KOPT-K1 (cell line): ENCODE measurements around the gene B4GALT5.

Source experiments
- H3K27ac ChIP-seq: fragments of 200-600 bp; sonication (generic); 2 replicates; pipeline ENCODE4 v1.5.1; 2016; ENCODE audit warnings: antibody characterized with exemption, mild to moderate bottlenecking, low read depth, low read length; ENCODE audit not compliant: poor library complexity, severe bottlenecking
- H3K36me3 ChIP-seq: fragments of 200-600 bp; sonication (generic); 2 replicates; pipeline ENCODE4 v1.5.1; 2017; ENCODE audit warnings: antibody characterized with exemption, mild to moderate bottlenecking, low read length, moderate library complexity; ENCODE audit not compliant: insufficient read depth
- H3K9me3 ChIP-seq: fragments of 200-600 bp; sonication (generic); 2 replicates; pipeline ENCODE4 v1.5.1; 2017; ENCODE audit warnings: antibody characterized with exemption, low read length, mild to moderate bottlenecking; ENCODE audit not compliant: insufficient read depth, poor library complexity, severe bottlenecking

B4GALT5 gene

DNA sequence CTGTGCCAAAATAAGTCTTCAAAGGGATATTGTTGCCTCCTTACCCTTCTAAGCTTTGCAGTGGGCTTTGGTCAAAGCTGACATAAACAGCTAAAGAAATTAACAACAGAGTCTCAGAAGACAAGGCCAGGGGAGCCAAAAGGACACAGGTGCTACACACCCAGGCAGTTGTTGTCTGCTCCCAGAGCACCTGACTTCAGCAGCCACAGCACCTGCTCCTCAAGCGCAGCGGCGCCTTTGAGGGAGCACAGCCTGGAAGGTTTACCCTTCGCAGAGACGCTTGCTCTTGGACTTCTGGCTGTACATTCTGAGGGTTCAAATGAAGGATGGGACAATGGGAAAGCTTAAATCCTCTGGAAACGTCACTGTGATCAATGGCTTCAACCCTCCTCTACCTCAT is 16.6 kb downstream of the B4GALT5 start:
- H3K27ac ChIP-seq = no peak overlapping the region
- no peaks in the 10 kb centered on the region for H3K9me3 ChIP-seq
- no peaks in the 10 kb centered on the region for H3K36me3 ChIP-seq

DNA sequence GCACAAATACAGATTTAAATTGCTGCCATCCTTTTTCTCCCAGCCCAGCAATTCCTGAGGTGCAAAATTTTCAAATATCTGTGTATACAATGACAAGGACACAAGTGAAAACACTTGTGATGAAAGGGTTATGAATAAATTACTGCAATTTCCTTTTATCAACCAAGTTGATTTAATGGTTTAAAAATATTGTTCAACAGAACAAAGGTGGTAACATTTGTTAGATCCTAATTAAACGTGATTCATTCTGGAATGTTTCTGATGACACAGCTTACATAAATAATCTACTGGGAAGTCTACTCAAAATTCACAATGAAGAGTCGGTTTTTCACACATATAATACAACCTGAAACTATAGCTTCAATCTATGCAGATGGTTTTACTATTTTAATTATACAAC is 17.1 kb downstream of the B4GALT5 start:
- Histone ChIP-seq H3K36me3 (no peaks in the 10 kb centered on the region), H3K27ac (no peak overlapping the region), H3K9me3 (no peaks in the 10 kb centered on the region)

- H3K36me3 ChIP-seq = no peaks in the 10 kb centered on the region
- no peak overlapping the region for H3K27ac ChIP-seq
Observed at GRCh38 chr20:49695830-49696229, 17.8 kb downstream of the B4GALT5 start.

DNA sequence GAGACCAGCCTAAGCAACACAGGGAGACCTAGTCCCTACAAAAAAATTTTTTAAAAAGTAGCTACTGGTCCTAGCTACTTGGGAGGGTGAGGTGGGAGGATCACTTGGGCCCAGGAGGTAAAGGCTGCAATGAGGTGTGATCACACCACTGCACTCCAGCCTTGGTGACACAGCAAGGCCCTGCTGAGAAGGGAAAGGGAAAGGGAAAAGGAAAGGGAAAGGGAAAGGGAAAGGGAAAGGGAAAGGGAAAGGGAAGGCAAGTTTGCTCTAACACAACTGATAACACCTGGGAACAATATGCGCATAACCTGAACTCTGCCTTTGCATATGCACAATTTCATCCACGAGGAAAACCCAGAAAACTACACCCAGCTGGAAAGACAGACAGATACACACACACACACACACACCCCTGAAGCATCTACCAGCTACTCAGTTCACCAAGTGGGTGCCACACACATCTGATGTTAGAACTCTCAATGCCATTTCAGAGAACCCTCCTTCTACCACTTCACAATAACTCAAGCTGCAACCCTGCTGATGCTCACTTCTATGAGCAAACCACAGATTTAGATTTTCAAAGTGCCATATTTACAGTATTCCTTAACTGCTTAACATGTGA is 19.1 kb downstream of the B4GALT5 start:
- H3K9me3 ChIP-seq = no peaks in the 10 kb centered on the region
- H3K27ac ChIP-seq = no peak overlapping the region
- H3K36me3 ChIP-seq = no peaks in the 10 kb centered on the region

More at GRCh38 chr20:49695830-49696229, 17.8 kb downstream of the B4GALT5 start:
- no peaks in the 10 kb centered on the region for H3K9me3 ChIP-seq

DNA sequence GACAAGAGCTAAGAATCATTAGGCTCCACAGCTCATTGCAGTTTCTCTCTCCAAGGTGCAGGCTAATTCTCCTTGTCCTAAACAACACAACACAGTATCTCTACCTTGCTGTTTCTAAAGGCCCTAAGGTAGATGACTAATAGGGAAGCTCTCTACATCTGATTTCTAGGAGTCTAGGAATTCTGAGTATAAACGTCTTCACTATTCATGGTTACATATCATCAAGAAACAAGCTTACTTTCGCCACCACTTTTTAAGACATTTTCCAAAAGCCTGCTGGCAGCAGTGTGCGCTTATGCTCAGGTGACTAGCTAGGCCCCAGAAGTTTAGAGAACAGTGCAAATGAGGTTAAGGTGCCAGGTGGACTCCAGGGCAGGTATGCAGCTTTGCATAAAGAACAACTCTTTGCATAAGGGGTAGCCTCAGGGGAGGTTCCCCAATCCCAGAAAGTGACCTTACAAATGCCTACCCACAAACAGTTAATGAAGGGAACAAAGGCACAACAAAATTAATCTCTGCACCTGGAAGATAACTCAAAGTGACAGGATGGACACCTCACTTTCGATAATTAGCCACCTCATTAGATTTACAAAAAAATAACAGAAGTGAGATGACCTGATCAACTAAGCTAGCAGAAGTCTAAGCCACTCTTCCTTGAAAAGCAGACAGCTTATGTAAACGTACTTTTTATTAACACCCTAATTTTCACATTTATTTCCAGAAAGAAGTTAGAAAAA is 20.1 kb downstream of the B4GALT5 start:
- Histone ChIP-seq H3K9me3 (no peaks in the 10 kb centered on the region), H3K27ac (no peak overlapping the region), H3K36me3 (no peaks in the 10 kb centered on the region)

DNA sequence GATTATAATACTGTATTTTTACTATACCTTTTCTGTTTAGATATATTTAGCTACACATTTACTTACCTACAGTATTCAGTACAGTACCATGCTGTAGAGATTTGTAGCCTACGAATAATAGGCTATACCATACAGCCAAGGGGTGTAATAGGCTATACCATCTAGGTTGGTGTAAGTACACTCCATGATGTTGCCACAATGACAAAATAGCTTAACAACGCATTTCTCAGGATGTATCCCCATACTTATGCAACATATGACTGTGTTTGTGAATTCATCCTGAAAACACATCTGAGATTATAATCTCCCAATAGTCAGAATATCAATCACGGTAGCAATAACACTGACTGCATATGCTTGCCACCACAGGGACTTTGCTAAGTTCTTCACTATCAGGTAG is 20.7 kb downstream of the B4GALT5 start:
- H3K36me3 ChIP-seq = no peaks in the 10 kb centered on the region
- no peaks in the 10 kb centered on the region for H3K9me3 ChIP-seq
- H3K27ac ChIP-seq = no peak overlapping the region

- Histone ChIP-seq H3K36me3 (no peaks in the 10 kb centered on the region), H3K9me3 (no peaks in the 10 kb centered on the region), H3K27ac (no peak overlapping the region)
Observed at GRCh38 chr20:49691818-49692568, 21.7 kb downstream of the B4GALT5 start.

DNA sequence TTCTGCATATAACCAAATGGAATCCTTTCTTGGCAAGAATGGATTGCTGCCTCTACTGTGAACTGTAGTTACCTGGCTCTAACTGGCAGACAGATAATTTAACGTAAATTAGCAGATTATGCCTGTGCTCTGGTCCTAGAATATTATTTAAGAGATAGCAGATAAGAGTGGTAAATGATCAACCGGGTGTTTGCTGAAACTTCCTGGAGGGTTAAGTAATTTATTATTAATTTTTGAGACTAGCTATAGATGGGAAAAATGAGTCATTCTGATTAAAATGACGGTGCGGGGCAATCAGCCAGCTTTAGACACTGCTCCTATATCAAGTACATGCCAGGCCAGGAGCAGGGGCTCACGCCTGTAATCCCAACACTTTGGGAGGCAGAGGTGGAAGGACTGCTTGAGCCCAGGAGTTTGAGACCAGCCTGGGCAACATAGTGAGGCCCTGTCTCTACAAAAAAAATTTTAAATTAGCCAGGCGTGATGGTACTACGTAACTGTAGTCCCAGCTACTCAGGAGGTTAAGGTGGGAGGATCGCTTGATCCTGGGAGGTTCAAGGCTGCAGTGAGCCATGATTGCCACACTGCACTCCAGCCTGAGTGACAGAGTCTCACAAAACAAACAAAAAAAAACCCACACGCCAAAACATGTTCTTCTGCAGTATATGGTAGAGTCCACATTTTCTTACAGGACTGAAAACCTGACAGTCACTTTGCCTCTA is 22.6 kb downstream of the B4GALT5 start:
- H3K36me3 ChIP-seq = no peaks in the 10 kb centered on the region
- H3K9me3 ChIP-seq = no peaks in the 10 kb centered on the region
- H3K27ac ChIP-seq = no peak overlapping the region

GRCh38 chr20:49687595-49688567 is 25.8 kb downstream of the B4GALT5 start:
- no peak overlapping the region for H3K27ac ChIP-seq
- no peaks in the 10 kb centered on the region for H3K9me3 ChIP-seq
- H3K36me3 ChIP-seq = no peaks in the 10 kb centered on the region

DNA sequence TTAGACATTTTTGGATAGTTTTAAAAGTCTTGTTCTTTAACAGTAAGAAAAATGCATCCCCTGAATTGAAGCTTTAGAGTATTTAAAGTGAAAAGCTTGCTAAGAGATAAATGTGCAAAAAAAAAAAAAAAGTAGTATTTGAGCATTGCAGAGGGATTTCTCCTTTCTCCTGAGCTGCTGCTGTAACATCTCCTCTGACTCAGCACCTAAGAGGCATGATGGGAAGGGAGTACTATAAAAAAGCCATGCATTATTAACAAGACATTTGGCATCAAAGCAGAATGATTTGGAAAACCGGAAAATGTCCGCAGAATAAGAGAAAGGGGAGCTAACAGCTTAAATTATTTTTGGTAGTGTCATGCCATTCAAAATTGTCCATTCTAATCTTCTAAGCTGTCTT is 27.9 kb downstream of the B4GALT5 start:
- no peaks in the 10 kb centered on the region for H3K36me3 ChIP-seq
- H3K9me3 ChIP-seq = no peaks in the 10 kb centered on the region
- H3K27ac ChIP-seq = peak overlapping the region; percentile 35

- Histone ChIP-seq H3K9me3 (no peaks in the 10 kb centered on the region), H3K36me3 (no peaks in the 10 kb centered on the region), H3K27ac (peak overlapping the region; percentile 35)
Observed at GRCh38 chr20:49685161-49685601, 28.5 kb downstream of the B4GALT5 start.

DNA sequence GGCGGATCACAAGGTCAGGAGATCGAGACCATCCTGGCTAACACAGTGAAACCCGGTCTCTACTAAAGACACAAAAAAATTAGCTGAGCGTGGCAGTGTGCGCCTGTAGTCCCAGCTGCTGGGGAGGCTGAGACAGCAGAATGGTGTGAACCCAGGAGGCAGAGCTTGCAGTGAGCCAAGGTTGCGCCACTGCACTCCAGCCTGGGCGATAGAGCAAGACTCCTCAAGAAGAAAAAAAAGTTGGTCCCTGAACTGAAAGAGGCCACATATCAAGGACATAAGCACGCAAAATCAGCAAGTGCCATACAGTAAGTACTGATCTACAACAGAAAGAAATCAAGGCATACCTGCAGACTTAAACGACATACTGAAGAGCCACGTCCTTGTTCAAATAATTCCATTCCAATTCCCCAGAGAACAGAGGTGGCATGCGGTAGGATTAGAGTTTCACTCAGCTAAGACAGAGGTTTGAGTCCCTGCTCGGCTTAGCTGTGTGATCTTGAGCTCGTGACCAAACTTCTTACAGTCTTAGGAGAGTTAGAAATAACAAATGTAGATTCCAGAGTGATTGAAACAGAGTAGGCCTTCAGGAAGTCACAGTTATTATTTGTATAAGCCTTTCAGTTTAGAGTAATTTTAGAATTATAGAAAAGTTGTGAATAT is 29.2 kb downstream of the B4GALT5 start:
- Histone ChIP-seq H3K27ac (peak overlapping the region; percentile 35), H3K9me3 (no peaks in the 10 kb centered on the region), H3K36me3 (no peaks in the 10 kb centered on the region)

GRCh38 chr20:49682798-49683197 is 30.9 kb downstream of the B4GALT5 start:
- H3K27ac ChIP-seq = no peak overlapping the region
- H3K36me3 ChIP-seq = no peaks in the 10 kb centered on the region

DNA sequence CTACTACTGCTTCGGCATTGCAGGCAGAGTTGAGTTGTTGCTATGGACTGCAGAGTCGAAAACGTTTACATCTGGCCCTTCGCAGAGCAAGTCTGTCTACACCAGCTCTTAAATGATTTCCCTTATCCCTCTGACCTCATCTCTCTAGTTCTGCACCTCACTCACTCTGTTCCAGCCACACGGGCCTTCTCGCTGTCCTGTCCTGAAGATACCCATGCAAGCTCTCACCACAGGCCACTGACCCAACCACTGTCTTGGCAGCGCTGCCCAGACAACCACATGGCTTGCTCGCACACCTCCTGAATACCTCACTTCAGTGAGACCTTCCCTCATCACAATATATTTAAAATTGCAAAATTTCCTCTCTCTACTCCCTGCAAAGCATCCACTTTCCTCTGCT is 31.4 kb downstream of the B4GALT5 start:
- H3K9me3 ChIP-seq = no peaks in the 10 kb centered on the region
- H3K27ac ChIP-seq = no peak overlapping the region

More at GRCh38 chr20:49682798-49683197, 30.9 kb downstream of the B4GALT5 start:
- no peaks in the 10 kb centered on the region for H3K9me3 ChIP-seq

More for the DNA sequence above, 31.4 kb downstream of the B4GALT5 start:
- no peaks in the 10 kb centered on the region for H3K36me3 ChIP-seq
